GM19397 (cell line): ENCODE results near the gene FBXO36.
A peak's percentile ranks its signal among the peaks of the same experiment; 100 is the strongest.
"Not testable (repeated sequence)": the region's sequence is repeated elsewhere in the genome, so short reads cannot be mapped to it uniquely, and the experiment has no call there.

Experiments
- ATAC-seq: cut with Tn5 transposase; IDR thresholded peaks from one replicate; pipeline ENCODE4 v1.9.1; 2021; ENCODE audit warnings: mild to moderate bottlenecking, moderate library complexity; ENCODE audit not compliant: unreplicated experiment

Gene FBXO36

GRCh38 chr2:229922449-229923386 lies at the start of gene FBXO36:
TSS of gene FBXO36 (plus strand) at chr2:229922503. CDS start at chr2:229922514, 11 bp downstream.
- peak; percentile 62 for ATAC-seq

- ATAC-seq = peak; percentile 78
Observed at GRCh38 chr2:229873123-229873581, 49.2 kb upstream of the FBXO36 start.

- no peak for ATAC-seq
Observed at GRCh38 chr2:229874647-229875046, 47.7 kb upstream of the FBXO36 start.

- no peak for ATAC-seq
Observed at GRCh38 chr2:229875549-229875948, 46.8 kb upstream of the FBXO36 start.

- ATAC-seq = no peak
Observed at GRCh38 chr2:229879191-229879950, 42.9 kb upstream of the FBXO36 start.

- no peak for ATAC-seq
Observed at GRCh38 chr2:229880892-229881586, 41.3 kb upstream of the FBXO36 start.

- no peak for ATAC-seq
Observed at GRCh38 chr2:229882583-229882982, 39.7 kb upstream of the FBXO36 start.

GRCh38 chr2:229884775-229885699 lies 37.3 kb upstream of the FBXO36 start:
- no peak for ATAC-seq

GRCh38 chr2:229887441-229887840 lies 34.9 kb upstream of the FBXO36 start:
- no peak for ATAC-seq

- ATAC-seq = no peak
Observed at GRCh38 chr2:229888031-229888430, 34.3 kb upstream of the FBXO36 start.

GRCh38 chr2:229889023-229889422 lies 33.3 kb upstream of the FBXO36 start:
- no peak for ATAC-seq

- ATAC-seq = no peak
Observed at GRCh38 chr2:229896857-229897256, 25.4 kb upstream of the FBXO36 start.

- ATAC-seq = no peak
Observed at GRCh38 chr2:229899604-229900003, 22.7 kb upstream of the FBXO36 start.

- no peak for ATAC-seq
Observed at GRCh38 chr2:229900012-229900411, 22.3 kb upstream of the FBXO36 start.

- not testable (repeated sequence) for ATAC-seq
Observed at GRCh38 chr2:229900514-229900913, 21.8 kb upstream of the FBXO36 start.

GRCh38 chr2:229901819-229902218 lies 20.5 kb upstream of the FBXO36 start:
- ATAC-seq = no peak

GRCh38 chr2:229903037-229903436 lies 19.3 kb upstream of the FBXO36 start:
- ATAC-seq = no peak

- ATAC-seq = no peak
Observed at GRCh38 chr2:229905601-229906000, 16.7 kb upstream of the FBXO36 start.

GRCh38 chr2:229909090-229909489 lies 13.2 kb upstream of the FBXO36 start:
- ATAC-seq = no peak
